ENCODE results near the gene PPP4R3A.

DNA sequence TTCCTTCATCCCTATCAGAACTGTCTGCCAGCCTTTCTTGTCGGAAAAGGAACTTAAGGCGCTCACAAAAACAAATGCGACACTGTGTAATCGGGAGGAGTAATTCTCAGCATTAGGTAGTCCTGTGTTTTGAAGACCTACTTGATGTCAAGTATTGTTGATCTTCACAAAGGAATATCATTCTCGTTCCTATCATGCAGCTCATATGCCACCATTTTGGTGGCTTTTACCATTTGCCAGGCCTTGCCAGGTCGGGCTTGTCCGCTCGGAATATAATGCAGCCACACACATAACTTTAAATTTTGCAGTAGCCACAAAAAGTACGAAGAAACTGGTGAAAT is 903 bp upstream of the PPP4R3A start:
- no peak for TF ChIP-seq POLR2A (IDR thresholded peaks at IDR 0.05; ENCODE audit: low read length)
- no peak for TF ChIP-seq GATA1 (IDR thresholded peaks at IDR 0.05; ENCODE audit: low read depth, low read length)

Measured in erythroblast (primary cell).